GM18868 (cell line): Measurements from ENCODE around the gene ZDHHC22.
A peak's percentile ranks its signal among the peaks of the same experiment; 100 is the strongest.
"Not testable (repeated sequence)": the region's sequence is repeated elsewhere in the genome, so short reads cannot be mapped to it uniquely, and the experiment has no call there.

Experiments
- ATAC-seq: cut with Tn5 transposase; IDR thresholded peaks from one replicate; pipeline ENCODE4 v1.9.1; 2021; ENCODE audit warnings: mild to moderate bottlenecking, moderate library complexity; ENCODE audit not compliant: unreplicated experiment

Gene ZDHHC22

GRCh38 chr14:77141214-77142004, at the start of gene ZDHHC22:
ZDHHC22 (minus strand) TSS chr14:77141791; CDS start chr14:77139738, 2,053 bp downstream.
- no peak for ATAC-seq

GRCh38 chr14:77190977-77191376, 49.4 kb upstream of the ZDHHC22 start:
- ATAC-seq = no peak

- ATAC-seq = no peak
Measured at GRCh38 chr14:77189479-77189878, 47.9 kb upstream of the ZDHHC22 start.

GRCh38 chr14:77187649-77188012, 46.0 kb upstream of the ZDHHC22 start:
- ATAC-seq = no peak

- no peak for ATAC-seq
Measured at GRCh38 chr14:77186911-77187648, 45.5 kb upstream of the ZDHHC22 start.

GRCh38 chr14:77185093-77185465, 43.5 kb upstream of the ZDHHC22 start:
- ATAC-seq = no peak

GRCh38 chr14:77184396-77185092, 43.0 kb upstream of the ZDHHC22 start:
- ATAC-seq = no peak

- no peak for ATAC-seq
Measured at GRCh38 chr14:77183896-77184295, 42.3 kb upstream of the ZDHHC22 start.

- ATAC-seq = peak; percentile 85
Measured at GRCh38 chr14:77181603-77182437, 40.2 kb upstream of the ZDHHC22 start, which contains the start of gene TMEM63C. TMEM63C (plus strand) TSS chr14:77181798; CDS start chr14:77218814, 37,016 bp downstream.

- ATAC-seq = peak; percentile 14
Measured at GRCh38 chr14:77180726-77181602, 39.4 kb upstream of the ZDHHC22 start.

- no peak for ATAC-seq
Measured at GRCh38 chr14:77178656-77179055, 37.1 kb upstream of the ZDHHC22 start.

- ATAC-seq = no peak
Measured at GRCh38 chr14:77177702-77178101, 36.1 kb upstream of the ZDHHC22 start.

GRCh38 chr14:77175843-77176242, 34.3 kb upstream of the ZDHHC22 start:
- ATAC-seq = no peak

GRCh38 chr14:77173911-77174617, 32.5 kb upstream of the ZDHHC22 start:
- not testable (repeated sequence) for ATAC-seq

- ATAC-seq = no peak
Measured at GRCh38 chr14:77172916-77173315, 31.3 kb upstream of the ZDHHC22 start.

GRCh38 chr14:77170045-77170444, 28.5 kb upstream of the ZDHHC22 start:
- no peak for ATAC-seq

- no peak for ATAC-seq
Measured at GRCh38 chr14:77161011-77161410, 19.4 kb upstream of the ZDHHC22 start.

GRCh38 chr14:77158882-77159255, 17.3 kb upstream of the ZDHHC22 start:
- no peak for ATAC-seq
